Non-pigmented ciliary epithelial cell (primary cell): ENCODE results near the gene UBE4B.

ENCODE experiments used
- DNase-seq: peaks from one replicate; pipeline ENCODE4 v3.0.0-alpha.2; 2010; ENCODE audit warnings: low read depth

Gene UBE4B

DNA sequence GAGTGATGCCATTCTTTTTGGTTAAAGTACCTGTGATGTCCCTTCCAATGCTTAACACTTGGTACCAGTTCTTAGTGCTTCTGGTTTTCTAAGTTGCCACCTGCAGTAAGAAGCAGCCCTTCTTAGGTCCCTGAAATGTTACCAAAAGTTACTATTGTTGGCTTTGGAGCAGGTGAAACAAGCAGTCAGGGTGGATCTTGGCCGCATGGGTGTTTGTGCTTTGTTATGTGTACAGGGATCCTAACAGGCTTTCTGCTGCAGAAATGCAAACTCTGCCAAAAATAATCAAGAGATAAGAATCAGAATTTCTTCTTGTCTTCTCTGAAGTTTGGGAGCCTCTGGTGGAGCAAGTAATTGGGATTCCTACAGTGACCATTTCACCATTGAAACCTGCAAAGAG, 84.4 kb downstream of the UBE4B start:
- DNase-seq, result no peak

DNA sequence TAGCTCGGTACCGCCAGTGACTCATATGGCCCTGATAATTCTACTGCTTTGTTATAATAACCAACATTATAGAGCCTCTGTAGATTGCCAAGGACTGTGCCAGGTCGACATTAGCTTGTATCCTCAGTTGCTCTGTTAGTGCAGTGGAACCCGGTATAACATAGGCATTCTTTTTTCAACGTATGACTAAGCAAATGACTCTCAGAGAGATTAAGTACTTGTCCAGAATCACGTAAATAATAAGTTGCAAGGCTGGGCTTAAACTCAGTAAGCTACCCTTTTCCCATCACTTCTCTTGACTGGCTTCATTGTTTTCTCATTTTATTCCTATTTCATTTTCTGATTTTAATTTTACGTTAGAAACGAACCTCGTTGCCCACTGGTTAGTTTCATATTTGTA, 85.1 kb downstream of the UBE4B start:
- no peak for DNase-seq

DNA sequence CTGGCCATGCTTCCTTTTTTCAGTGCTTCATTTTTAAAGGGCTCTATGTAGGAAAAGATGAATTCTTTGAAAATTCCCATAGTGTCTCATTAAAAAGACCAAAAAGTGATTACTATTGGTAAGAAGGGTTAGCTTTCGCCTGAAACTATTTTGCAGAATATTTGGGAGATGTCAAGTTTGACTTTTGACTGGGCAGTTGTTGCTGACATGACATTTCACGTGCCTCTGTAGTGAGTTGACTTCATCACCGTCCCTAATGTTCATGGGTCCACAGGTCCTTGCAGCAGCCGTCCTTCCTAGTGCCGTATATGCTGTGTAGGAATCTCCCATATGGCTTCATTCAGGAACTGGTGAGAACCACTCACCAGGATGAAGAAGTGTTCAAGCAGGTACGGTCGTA, 88.9 kb downstream of the UBE4B start:
- DNase-seq, result no peak

DNA sequence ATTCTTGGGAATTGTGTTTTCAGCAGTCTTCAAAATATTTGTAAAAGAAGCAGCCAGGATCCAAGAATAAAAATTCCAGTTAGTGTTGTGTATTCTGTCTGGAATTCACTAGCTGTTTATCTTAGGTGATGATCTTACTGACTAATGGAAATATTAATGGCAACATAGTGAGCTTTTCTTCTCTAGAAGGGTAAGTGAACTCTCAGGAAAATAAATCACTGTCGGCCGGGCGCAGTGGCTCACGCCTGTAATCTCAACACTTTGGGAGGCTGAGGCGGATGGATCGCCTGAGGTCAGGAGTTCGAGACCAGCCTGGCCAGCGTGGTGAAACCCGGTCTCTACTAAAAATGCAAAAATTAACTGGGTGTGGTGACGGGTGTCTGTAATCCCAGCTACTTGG, 90.2 kb downstream of the UBE4B start:
- peak; percentile 41 for DNase-seq

DNA sequence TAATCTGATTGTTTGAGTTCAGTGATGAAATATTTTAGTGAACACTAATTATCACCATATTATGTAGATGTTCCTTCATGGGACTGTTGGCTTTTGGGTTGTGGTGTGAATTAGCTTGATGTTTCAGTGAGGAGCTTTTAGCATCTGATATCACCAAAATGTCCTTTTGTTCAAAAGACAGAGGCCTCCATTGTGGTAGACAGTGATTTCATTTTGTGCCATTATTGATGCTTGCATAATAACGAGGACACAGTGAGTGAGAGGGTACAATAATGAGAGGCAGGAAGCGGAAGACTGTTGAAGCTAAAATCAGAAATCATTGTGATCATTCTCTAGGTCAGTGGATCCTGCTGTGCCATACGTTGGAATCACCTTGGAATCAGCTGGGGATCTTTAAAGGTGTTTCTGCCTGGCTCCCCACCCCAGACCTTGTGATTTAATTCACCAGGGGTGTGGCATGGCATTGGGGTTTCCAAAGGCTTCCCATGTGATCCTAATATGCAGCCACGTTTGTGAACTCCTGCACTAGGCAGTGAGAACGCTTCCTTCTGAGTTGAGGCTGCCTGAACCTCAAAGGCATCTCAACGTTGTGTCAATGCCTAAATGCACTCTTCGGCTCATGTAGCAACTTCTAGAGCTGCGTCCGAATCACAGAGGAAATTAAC, 95.5 kb downstream of the UBE4B start:
- no peak for DNase-seq

DNA sequence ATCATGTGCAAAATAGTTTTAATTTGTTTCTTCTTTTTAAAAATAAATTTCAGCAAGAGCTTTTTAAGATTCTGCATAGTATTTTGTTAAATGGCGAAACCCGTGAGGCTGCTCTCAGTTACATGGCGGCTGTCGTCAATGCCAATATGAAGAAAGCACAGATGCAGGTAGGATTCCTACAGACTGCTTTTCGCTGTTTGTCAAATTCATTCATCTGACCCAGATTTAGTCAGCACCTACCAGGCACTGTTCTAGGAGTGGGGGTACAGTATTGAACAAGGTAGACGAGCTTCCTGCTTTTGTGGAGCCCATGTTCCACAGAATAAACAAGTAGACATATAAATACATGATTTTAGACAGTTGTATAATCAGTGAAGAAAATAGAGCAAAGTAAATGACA, 99.6 kb downstream of the UBE4B start:
- DNase-seq, result no peak

DNA sequence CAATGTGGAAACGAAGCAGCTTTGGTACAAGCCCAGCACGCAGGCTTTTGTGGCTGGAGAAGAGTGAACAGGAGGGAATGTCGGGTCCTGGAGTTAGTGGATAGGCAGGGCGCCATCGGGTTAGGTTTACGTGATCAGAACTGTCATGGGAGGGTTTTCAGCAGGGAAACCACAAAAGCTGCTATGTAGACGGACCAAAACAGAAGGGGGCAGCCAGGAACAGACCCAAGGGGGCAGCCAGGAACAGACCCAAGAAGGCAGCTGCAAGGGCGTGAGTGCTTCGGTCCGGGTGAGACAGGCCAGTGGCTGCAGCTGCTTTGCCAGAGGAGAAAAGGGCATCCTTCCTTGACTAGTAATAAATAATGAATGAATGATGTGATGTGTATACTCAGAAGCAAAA, 100.1 kb downstream of the UBE4B start:
- no peak for DNase-seq

DNA sequence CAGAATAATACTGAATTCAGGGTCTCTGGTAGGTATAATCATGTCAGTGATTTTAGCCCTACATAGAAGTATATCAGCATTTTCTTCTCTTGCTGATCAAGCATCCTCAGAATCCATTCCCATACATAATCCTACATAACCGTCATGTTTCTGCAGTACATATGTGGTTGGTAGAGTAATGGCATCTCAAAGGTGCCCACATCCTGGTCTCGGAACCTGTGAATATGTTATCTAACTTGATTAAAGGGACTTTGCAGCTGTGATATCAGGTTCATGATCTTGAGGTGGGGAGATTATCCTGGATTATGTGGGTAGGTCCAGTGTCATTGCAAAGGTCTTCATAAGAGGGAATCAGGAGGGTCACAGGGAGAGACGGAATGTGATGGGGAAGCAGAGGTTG, 108.2 kb downstream of the UBE4B start:
- DNase-seq, result no peak

DNA sequence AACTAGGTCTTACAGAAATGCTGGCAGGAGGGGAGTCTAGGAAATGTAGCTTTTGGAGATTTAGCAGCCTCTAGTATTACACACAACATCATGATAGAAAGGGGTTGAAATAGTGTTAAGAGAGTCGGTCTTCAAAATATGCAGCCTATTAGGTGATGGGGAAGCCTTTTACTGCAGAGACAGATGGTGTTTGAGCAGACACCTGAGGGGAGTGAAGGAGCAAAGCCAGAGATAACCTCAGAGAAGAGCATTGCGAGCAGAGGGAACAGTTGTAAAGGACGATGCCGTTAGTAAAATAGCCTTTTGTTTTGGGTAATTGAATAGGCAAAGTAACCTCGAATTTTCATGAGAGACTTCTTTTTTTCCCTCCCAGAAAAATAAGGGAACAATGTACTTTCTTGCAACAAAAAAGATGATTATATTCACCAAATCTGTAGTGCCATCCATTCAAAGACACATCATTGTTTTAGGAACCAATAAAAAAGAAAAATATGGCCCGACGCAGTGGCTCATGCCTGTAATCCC, 111.3 kb downstream of the UBE4B start:
- no peak for DNase-seq

DNA sequence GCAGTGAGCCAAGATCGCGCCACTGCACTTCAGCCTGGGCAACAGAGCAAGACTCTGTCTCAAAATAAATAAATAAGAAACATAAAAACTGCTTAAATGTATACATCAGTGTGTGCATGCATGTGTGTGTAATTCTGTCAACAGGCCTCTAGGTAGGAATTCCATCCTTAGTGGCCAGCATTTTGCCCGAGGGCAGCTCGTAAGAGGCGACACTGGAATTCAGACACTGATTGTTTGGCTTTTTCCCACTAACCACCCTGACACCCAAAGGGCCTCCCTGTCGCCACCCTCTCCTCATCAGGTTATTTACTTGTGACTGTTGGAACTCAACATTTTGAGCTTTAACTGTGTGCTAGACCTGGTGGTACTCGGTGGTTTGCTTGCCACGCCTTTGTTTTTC, 113.6 kb downstream of the UBE4B start:
- DNase-seq, result no peak

DNA sequence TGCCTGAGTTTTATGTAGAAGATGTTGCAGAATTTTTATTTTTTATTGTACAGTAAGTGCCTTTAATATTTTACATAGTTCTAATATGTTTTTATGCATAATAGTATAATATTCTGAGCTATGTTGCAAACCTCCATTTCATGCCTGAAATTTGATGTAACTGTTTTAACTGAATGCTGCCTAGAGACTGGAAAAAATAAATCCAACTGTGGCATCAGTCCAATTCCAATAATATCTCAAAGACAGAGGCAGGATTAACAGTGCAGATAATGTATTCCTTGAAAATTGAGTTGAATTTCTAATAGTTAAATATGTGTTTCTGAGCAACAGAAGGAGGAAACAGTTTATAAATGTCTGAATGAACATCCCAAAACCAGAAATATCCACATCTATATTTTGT, 116.5 kb downstream of the UBE4B start:
- no peak for DNase-seq

DNA sequence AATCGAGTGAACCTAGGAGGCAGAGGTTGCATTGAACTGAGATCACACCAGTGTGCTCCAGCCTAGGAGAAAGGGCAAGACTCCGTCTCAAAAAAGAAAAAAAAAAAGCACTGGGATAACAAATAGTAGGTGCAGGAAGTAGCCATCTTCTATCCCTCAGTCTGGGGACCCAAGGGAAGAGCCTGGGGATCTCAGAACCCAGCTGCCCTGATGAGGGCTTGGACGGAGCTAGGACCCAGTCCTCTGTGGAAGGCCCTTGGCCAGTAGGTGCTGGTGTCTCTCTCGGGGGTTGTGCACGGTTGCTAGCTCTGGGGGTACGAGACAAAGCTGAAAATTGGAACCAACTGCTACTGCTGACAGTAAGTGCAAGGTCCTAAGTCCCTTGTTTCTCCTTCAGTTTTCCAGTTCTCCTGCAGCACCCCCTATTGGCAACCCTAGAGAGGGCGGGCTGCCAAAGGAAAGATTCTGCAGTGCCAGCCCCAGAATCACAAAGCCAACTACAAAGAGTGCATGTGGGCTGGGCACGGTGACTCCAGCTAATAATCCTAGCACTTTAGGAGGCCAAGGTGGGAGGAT, 120.0 kb downstream of the UBE4B start:
- DNase-seq, result no peak

DNA sequence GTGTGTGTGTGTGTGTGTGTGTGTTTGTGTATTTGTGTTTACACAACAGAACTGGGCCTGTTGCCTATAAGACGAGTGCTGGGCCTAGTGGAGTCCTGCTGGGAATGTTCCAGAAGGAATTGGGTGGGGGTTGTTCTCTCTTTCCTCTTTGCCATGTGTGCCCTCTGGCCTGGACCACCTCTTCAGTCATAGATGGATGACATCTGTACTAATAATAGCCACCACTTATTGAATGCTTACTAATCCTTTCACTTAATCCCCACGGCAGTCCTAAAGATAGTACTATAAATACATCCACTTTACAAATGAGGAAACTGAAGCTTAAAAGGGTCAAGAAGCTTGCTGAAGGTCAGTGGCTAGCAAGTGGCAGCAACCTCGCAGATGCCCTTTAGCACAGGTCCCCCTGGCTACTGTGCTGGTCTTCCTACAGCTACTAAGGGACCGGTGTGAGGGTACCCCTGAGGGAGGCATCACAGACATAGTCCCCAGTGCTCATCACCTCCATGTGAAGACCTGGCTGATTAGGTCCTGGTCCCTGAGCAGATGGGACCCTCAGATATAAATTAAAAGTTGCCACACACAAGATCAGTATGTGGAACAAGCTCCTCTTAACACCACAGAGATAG, 122.4 kb downstream of the UBE4B start:
- no peak for DNase-seq

DNA sequence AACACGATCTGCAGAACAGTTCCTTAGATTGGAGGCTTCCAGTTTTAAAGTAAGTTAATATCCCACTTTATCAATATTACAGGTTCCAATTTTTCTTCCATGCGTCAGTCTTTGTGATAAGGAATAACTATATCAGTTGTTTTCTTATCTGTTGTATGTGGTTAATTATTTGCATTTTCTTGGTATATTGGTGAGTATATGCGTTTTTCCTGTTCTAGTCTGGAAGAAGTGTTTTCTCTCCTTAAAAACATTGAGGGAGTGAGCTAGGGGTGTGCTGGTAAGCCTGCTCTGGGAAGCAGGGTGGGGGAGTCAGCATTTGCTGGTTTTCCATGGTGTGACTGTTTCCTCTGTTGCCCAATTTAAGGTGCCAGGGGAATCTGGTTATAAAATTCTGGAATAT, 127.4 kb downstream of the UBE4B start:
- DNase-seq, result no peak

DNA sequence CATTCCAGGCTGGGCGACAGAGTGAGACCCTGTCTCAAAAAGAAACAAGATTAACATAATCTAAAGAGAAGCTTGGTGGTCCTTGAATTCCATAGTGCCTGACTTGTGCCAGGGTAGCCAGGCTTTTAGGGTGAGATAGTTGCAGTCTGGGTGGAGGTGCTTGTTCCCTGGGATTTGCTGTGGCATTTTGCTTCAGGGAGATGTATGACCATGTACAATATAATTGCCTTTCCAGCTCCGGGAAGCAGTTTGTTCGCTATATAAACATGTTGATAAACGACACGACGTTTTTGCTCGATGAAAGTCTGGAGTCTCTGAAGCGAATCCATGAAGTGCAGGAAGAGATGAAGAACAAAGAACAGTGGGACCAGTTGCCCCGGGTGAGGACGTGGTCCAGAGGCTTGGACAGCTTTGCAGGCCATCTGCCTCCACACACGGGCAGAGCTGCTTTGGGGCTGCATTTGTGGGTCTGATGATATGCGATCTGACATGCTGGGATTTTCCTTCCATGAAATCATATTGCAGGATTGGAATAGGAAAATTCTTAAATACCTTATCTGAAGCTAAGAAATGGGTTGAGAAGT, 128.2 kb downstream of the UBE4B start:
- DNase-seq, result no peak

DNA sequence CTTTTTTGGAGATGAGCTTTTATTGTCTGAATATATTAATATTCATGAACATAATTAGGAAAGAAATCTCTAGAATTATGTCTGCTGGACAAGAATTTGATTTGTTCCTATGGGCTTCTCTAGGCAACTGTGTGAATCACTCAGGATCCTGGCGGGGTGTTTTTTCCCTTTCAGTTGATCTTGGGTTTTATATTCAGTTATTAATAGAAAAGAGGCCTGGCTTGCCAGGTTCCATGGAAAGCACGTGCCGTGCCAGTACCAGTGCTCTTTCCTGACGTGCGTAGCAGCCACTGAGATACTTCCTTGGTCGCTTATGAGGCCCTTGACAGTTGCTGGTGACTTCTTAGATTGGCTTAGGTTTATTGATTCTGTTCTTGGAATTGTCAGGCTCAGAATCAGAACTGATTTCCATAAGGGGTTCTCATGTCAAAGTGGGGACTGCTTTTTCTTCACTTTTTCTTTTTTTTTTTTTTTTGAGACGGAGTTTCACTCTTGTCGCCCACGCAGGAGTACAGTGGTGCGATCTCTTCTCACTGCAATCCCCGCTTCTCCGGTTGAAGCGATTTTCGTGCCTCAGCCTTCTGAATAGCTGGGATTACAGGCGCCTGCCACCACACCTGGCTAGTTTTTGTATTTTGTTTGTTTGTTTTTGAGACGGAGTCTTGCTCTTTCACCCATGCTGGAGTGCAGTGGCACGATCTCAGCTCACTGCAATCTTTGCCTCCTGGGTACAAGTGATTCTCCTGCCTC, 129.0 kb downstream of the UBE4B start:
- no peak for DNase-seq

DNA sequence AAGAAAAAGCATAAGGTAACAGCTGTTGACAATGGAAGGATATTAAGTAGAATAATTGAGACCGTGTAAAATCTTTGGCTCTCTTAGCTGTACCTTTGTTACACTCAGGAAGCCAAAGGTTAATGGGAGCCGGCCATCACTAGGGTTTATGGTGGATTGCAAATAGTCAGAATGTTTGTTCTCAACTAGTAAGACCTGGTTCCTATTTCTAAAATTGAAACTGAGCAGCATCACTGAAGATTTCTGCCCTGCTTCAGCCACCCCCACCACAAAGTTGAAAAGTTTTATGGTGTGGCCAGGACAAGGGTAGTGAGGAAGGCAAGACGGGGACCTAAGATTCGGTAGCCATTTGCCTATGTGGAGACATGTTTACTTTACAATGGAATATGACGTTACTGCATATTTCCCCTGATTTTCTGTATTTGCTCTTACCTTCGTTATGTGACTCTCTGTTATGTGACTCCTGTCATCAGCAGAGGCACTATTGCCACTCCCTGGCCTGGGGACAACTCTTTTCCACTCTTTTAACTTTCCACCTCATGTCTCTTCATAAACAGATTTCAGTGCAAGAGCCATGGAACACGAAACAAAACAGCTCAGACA, 136.3 kb downstream of the UBE4B start:
- no peak for DNase-seq

DNA sequence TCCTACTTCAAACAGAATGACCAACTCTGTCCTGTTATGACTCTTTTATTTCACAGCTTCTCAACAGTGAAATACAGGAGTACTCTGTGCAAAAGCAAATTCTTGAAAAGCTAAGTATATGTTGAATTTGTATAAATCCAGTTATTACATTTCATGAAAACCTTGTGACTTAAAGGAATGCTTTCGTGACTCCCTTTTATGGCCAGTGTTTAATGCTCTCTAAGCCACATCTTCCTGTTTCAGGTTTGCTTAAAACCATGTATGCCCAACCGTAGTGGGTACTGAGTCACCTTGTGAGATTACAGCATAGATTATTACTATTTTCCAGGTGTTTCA, 137.4 kb downstream of the UBE4B start:
- no peak for DNase-seq

DNA sequence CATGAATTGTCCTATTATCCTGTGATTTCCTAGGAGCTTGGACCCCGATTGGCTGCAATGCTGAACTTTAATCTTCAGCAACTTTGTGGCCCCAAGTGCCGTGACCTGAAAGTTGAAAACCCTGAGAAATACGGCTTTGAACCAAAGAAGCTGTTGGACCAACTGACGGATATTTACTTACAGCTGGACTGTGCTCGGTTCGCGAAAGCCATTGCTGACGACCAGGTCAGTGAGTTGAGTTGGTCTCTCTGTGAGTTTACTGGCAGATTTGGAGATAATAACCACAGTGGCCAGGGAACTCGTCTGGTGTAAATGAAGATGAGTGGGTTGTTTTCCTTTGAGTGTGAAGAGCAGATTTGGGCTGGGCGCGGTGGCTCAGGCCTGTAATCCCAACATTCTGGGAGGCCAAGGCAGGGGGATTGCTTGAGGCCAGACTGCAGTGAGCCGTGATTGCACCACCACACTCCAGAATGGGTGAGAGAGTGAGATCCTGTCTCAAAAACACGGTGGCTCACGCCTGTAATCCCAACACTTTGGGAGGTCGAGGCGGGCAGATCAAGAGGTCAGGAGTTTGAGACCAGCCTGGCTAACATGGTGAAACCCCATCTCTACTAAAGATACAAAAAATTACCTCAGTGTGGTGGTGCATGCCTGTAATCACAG, 138.5 kb downstream of the UBE4B start:
- no peak for DNase-seq

DNA sequence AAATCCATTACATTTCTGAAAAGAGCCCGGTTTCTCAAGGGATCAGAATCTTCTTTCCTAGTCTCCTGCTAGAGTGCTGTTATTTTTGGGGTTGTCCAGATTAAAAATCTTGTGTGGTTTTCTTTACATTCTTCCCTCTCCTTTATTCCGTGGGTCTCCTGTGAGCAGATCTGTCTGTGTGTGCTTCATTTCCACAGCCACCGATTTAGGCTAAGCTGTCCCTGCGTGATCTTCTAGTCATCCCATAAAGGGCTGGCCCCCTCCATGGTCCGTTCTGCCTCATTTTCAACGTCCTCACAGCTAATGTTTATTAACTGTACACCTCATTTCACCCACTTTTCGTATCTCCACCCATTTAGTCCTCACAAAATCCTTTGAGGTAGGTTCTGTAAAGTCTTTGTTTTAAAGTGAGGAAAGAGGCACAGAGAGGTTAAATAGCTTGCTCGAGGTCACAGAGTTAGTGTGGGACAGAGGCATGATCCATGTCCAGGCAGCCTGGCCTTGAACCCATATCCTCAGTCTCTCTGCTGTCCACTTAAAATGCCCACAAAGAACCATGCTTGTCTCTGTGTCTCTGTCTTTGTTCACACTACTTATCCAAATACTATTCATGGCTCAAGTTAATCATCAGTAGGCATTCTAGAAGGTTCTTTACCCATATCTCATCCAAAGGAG, 139.4 kb downstream of the UBE4B start:
- no peak for DNase-seq

DNA sequence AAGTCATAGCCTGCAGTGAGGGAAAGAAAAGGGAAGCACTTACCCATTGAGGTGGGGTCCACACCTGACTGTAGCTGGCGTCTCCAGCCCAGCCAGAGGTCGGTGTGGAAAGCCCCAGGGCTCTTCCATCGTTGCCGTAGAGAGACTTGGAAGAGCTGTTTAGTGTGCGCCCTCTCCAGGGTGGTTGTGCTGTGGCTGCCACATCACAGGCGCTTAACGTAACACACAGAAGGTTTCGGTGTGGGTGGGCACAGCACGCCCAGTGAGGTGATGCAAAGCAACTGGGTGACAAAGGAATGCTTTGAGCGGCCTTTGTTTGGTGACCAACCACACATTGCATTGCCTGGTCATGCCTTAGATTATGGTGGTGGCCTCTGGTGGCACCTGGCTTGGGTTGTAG, 140.8 kb downstream of the UBE4B start:
- DNase-seq, result no peak
